Liver (tissue), 9 donors: ENCODE measurements around the gene RAB5B. TPM values are rescaled to one million over a fixed set of nuclear protein-coding genes. Genes with fewer than 3 reads are reported as not detected.

Experiments used
- DNase-seq: peaks from one replicate; pipeline ENCODE4 v3.0.0-alpha.2; 2017; ENCODE audit warnings: low spot score
- H3K27ac ChIP-seq, 2 donors: one replicate each; pipeline ENCODE4 v1.7.0; 2013; ENCODE audit warnings: inconsistent platforms in 2 of 2, low read length in 2 of 2, control low read depth in 1 of 2, low read depth in 1 of 2, mild to moderate bottlenecking in 1 of 2
- H3K27me3 ChIP-seq, 4 donors: one replicate each; pipeline versions ENCODE4 v1.6.1 to v1.7.0; 2013; ENCODE audit warnings: low read length in 3 of 4, inconsistent platforms in 1 of 4, mild to moderate bottlenecking in 1 of 4, moderate library complexity in 1 of 4; ENCODE audit not compliant: control insufficient read depth in 4 of 4, insufficient read depth in 4 of 4
- H3K36me3 ChIP-seq, 4 donors: one replicate each; pipeline versions ENCODE4 v1.6.1 to v1.7.0; 2013; ENCODE audit warnings: low read length in 3 of 4, mild to moderate bottlenecking in 3 of 4, low read depth in 1 of 4, moderate library complexity in 1 of 4; ENCODE audit not compliant: control insufficient read depth in 4 of 4, insufficient read depth in 3 of 4
- H3K4me1 ChIP-seq, 4 donors: one replicate each; pipeline versions ENCODE4 v1.6.1 to v1.7.0; 2013; ENCODE audit warnings: low read length in 3 of 4, mild to moderate bottlenecking in 3 of 4, moderate library complexity in 1 of 4; ENCODE audit not compliant: control insufficient read depth in 4 of 4, insufficient read depth in 4 of 4
- H3K4me3 ChIP-seq, 3 donors: one replicate each; pipeline versions ENCODE4 v1.6.1 to v1.7.0; 2013; ENCODE audit warnings: low read length in 3 of 3, control low read depth in 1 of 3, low read depth in 1 of 3, mild to moderate bottlenecking in 1 of 3
- H3K9ac ChIP-seq, 2 donors: one replicate each; pipeline ENCODE4 v1.7.0; 2013; ENCODE audit warnings: low read length in 2 of 2, mild to moderate bottlenecking in 2 of 2, moderate library complexity in 2 of 2, control low read depth in 1 of 2, low read depth in 1 of 2
- H3K9me3 ChIP-seq, 4 donors: one replicate each; pipeline versions ENCODE4 v1.6.1 to v1.7.0; 2013; ENCODE audit warnings: low read length in 3 of 4; ENCODE audit not compliant: control insufficient read depth in 4 of 4
- ATF3 ChIP-seq: IDR thresholded peaks from 2 replicates; pipeline ENCODE4 v1.6.1; 2016; ENCODE audit warnings: antibody characterized with exemption
- CTCF ChIP-seq: fragments of 150-350 bp; IDR thresholded peaks from 2 replicates; pipeline ENCODE4 v1.5.1; 2017; ENCODE audit warnings: improper control_type of control experiment, low read depth, low read length; ENCODE audit not compliant: missing input control
- EGR1 ChIP-seq, 2 donors: IDR thresholded peaks; 2 replicates each; pipeline ENCODE4 v1.6.1; 2016 to 2018; ENCODE audit warnings: antibody characterized with exemption in 2 of 2, low read depth in 2 of 2
- FOXA1 ChIP-seq: IDR thresholded peaks from 2 replicates; pipeline ENCODE4 v1.6.1; 2016; ENCODE audit warnings: antibody characterized with exemption
- FOXA2 ChIP-seq: IDR thresholded peaks from 2 replicates; pipeline ENCODE4 v1.6.1; 2016; ENCODE audit warnings: antibody characterized with exemption
- GABPA ChIP-seq, 2 donors: IDR thresholded peaks in 1 of 2; conservative IDR thresholded peaks in 1 of 2; 2 replicates each; pipeline ENCODE4 v1.6.1; 2016; ENCODE audit warnings: antibody characterized with exemption in 2 of 2, mild to moderate bottlenecking in 1 of 2, moderate library complexity in 1 of 2
- HNF4G ChIP-seq: IDR thresholded peaks from 2 replicates; pipeline ENCODE4 v1.6.1; 2016; ENCODE audit warnings: antibody characterized with exemption
- JUND ChIP-seq, 2 donors: IDR thresholded peaks; 2 replicates each; pipeline ENCODE4 v1.6.1; 2016; ENCODE audit warnings: antibody characterized with exemption in 2 of 2
- MAX ChIP-seq: IDR thresholded peaks from 2 replicates; pipeline ENCODE4 v1.6.1; 2016; ENCODE audit warnings: antibody characterized with exemption
- NR2F2 ChIP-seq: IDR thresholded peaks from 2 replicates; pipeline ENCODE4 v1.6.1; 2016; ENCODE audit warnings: antibody characterized with exemption
- RAD21 ChIP-seq, 2 donors: IDR thresholded peaks; 2 replicates each; pipeline ENCODE4 v1.6.1; 2016; ENCODE audit warnings: antibody characterized with exemption in 2 of 2, mild to moderate bottlenecking in 2 of 2
- RXRA ChIP-seq, 2 donors: IDR thresholded peaks; 2 replicates each; pipeline ENCODE4 v1.6.1; 2017 to 2018; ENCODE audit warnings: antibody characterized with exemption in 2 of 2, mild to moderate bottlenecking in 1 of 2
- SP1 ChIP-seq: IDR thresholded peaks from 2 replicates; pipeline ENCODE4 v1.6.1; 2018; ENCODE audit warnings: antibody characterized with exemption, mild to moderate bottlenecking
- TAF1 ChIP-seq: conservative IDR thresholded peaks from 2 replicates; pipeline ENCODE4 v1.6.1; 2016; ENCODE audit warnings: antibody characterized with exemption, mild to moderate bottlenecking
- YY1 ChIP-seq: IDR thresholded peaks from 2 replicates; pipeline ENCODE4 v1.6.1; 2016; ENCODE audit warnings: antibody characterized with exemption, mild to moderate bottlenecking
- ZBTB33 ChIP-seq: IDR thresholded peaks from 2 replicates; pipeline ENCODE4 v1.6.1; 2016; ENCODE audit warnings: antibody characterized with exemption
- WGBS: extraction: QIAGEN DNeasy Blood & Tissue Kit; methylation state at CpG from one replicate; pipeline ENCODE4 v1.1.7; 2013; 5-methylcytosine and 5-hydroxymethylcytosine counted together
- polyA plus RNA-seq, 2 donors: library from polyadenylated mRNA; stranded (reverse) in 1 of 2; unstranded in 1 of 2; fragments of 200-250 nt in 1 of 2; fragments of >200 nt in 1 of 2; fragmentation: Nextera tagmentation in 1 of 2; extraction: Ambion mirVana in 1 of 2; gene quantifications; one replicate each; pipeline versions ENCODE4 v1.2.1 to v1.2.3, GENCODE V29; 2013 to 2015
- total RNA-seq, 2 donors: library from RNA; depleted of rRNA; stranded (reverse); fragments of >200 nt; gene quantifications; one replicate each; pipeline ENCODE4 v1.2.3, GENCODE V29; 2014
- TF ChIP-seq, protein P1 (sequence below): IDR thresholded peaks from 2 replicates; pipeline ENCODE4 v1.6.1; 2016; ENCODE audit warnings: antibody characterized with exemption, mild to moderate bottlenecking
- donor health status: healthy.
- donor health status: healthy.
- donor health status: healthy.
- donor health status: healthy.
- donor health status: healthy.

RAB5B gene
- total and polyA plus RNA-seq, 4 donors: 20.7 to 44.0 (median 38.4) TPM

DNA sequence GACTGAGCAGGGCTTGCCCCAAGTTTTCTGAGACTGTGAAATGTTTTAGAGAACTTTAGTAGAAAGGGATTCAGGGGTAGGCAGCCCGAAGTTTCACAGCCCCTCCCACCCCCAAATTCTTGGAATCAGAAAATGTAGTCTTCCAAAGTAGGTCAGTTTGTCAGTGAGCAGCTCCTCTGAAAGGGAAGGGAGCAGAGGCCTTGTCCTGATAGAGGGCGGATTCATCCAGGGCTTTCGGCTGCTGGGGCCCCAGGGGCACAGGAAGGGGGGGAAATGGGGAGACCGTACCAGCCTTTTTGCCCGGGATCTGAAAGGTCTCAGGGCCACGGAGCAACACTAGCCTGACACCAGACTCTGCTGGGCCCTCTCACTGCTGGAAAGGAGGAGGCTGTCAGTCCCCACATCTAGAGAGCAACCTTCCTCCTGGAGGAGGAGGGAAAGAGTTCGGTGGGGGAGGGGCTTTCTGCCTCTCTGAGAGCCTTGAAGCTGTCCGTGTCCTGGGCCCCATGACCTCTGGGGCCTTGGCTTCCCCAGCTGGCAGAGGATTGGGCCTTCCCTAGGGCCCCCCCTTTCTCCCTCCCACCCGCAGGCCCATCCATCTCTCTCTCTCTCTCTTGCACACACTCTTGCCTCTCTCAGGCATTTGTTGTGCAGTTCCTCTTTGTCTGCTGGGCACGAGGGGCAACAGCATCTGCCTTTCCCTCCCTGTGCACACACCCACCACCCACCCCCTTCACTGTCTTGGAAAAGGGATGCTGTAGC lies 46.7 kb downstream of the RAB5B start, which contains the start of gene IKZF4:
IKZF4 (plus strand) TSS at position 621 of the 762 bp plus-strand sequence. CDS start 451 bp downstream, outside the sequence.
- Histone ChIP-seq H3K9ac (no peak within 1 kb of the TSS), H3K4me1 (no peaks in the 10 kb centered on the region)
- WGBS: 75% methylated on average over 10 of the region's 10 CpGs

DNA sequence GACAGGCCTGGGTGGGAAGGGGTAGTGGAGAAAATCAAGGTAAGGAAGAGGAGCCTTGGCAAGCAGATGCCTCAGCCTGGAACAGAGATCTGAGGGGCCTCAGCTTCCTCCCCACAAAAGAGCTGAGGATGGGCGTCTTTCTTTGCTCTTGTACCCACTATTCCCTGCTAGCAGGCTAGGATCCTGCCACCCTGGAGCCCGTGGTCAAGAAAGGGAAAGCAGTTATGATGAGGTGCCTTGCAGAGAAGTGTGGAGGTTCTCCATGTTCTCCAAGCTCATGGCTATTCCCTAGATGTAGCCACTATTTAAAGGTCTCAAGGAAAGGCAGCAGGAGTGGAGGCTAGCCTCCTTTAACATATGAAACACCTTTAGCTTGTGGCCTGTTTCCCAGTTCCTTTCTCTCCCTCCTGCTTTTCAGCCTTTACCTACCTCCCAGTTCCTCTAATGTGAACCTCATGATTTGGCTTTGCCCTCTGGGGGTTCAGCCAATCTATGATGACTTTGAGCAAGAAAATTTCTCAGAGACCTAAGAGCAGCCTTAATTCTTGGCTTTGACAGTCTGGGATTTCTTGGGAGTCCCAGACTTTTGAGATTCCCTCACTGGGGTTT lies 48.1 kb downstream of the RAB5B start:
- Histone ChIP-seq H3K9ac (no peak overlapping the region), H3K27ac (no peak overlapping the region), H3K9me3 (no peaks in the 10 kb centered on the region), H3K27me3 (no peaks in the 10 kb centered on the region), H3K4me1 (no peaks in the 10 kb centered on the region), H3K4me3 (no peak overlapping the region), H3K36me3 (no peaks in the 10 kb centered on the region)
- no peak for DNase-seq
- no peak for TF ChIP-seq RXRA (IDR thresholded peaks at IDR 0.05)
- TF ChIP-seq FOXA1: no peak
- no peak for TF ChIP-seq NR2F2
- TF ChIP-seq GABPA (IDR thresholded peaks at IDR 0.05 in 1 of 2, conservative IDR thresholded peaks at IDR 0.05 in 1 of 2): no peak
- TF ChIP-seq YY1: no peak
- no peak for TF ChIP-seq FOXA2
- 76% methylated on average over 2 of the region's 2 CpGs for WGBS

More for the DNA sequence above, 46.7 kb downstream of the RAB5B start, which contains the start of gene IKZF4:
- no peaks in the 10 kb centered on the region for H3K9me3 ChIP-seq
- TF ChIP-seq NR2F2 (peak; percentile 35), RXRA (IDR thresholded peaks at IDR 0.05) (peak; percentile 56), RAD21 (IDR thresholded peaks at IDR 0.05) (no peak)
- H3K4me3 ChIP-seq: no peak within 1 kb of the TSS
- peak within 1 kb of the TSS; percentile 20 to 45 for H3K27ac ChIP-seq
- H3K27me3 ChIP-seq: no peaks in the 10 kb centered on the region
- DNase-seq: peak; percentile 47
- no peaks in the 10 kb centered on the region for H3K36me3 ChIP-seq

GRCh38 chr12:56028511-56029165 lies 54.8 kb downstream of the RAB5B start:
- no peaks in the 10 kb centered on the region for H3K9me3 ChIP-seq
- no peak overlapping the region for H3K9ac ChIP-seq
- WGBS: 71% methylated on average over 5 of the region's 5 CpGs
- H3K27ac ChIP-seq: peak overlapping the region in 1 of 2 donors; percentile 52
- no peaks in the 10 kb centered on the region for H3K27me3 ChIP-seq
- peaks cover 0 to 15% (median 12%) of the 10 kb centered on the region in 4 donors for H3K4me1 ChIP-seq
- no peak for DNase-seq
- TF ChIP-seq ZBTB33 (no peak), SP1 (no peak), HNF4G (no peak), JUND (IDR thresholded peaks at IDR 0.05) (no peak), YY1 (no peak), NR2F2 (no peak), FOXA2 (no peak), GABPA (IDR thresholded peaks at IDR 0.05 in 1 of 2, conservative IDR thresholded peaks at IDR 0.05 in 1 of 2) (no peak), TAF1 (no peak), MAX (no peak), EGR1 (IDR thresholded peaks at IDR 0.05; ENCODE audit: low read depth in 2 of 2) (no peak), RXRA (IDR thresholded peaks at IDR 0.05) (no peak), CTCF (no peak), ATF3 (no peak), FOXA1 (no peak), RAD21 (IDR thresholded peaks at IDR 0.05) (no peak)
- TF ChIP-seq, protein P1, sequence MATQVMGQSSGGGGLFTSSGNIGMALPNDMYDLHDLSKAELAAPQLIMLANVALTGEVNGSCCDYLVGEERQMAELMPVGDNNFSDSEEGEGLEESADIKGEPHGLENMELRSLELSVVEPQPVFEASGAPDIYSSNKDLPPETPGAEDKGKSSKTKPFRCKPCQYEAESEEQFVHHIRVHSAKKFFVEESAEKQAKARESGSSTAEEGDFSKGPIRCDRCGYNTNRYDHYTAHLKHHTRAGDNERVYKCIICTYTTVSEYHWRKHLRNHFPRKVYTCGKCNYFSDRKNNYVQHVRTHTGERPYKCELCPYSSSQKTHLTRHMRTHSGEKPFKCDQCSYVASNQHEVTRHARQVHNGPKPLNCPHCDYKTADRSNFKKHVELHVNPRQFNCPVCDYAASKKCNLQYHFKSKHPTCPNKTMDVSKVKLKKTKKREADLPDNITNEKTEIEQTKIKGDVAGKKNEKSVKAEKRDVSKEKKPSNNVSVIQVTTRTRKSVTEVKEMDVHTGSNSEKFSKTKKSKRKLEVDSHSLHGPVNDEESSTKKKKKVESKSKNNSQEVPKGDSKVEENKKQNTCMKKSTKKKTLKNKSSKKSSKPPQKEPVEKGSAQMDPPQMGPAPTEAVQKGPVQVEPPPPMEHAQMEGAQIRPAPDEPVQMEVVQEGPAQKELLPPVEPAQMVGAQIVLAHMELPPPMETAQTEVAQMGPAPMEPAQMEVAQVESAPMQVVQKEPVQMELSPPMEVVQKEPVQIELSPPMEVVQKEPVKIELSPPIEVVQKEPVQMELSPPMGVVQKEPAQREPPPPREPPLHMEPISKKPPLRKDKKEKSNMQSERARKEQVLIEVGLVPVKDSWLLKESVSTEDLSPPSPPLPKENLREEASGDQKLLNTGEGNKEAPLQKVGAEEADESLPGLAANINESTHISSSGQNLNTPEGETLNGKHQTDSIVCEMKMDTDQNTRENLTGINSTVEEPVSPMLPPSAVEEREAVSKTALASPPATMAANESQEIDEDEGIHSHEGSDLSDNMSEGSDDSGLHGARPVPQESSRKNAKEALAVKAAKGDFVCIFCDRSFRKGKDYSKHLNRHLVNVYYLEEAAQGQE: no peak
- peaks cover 0 to 8% (median 0%) of the 10 kb centered on the region in 4 donors for H3K36me3 ChIP-seq
- H3K4me3 ChIP-seq: no peak overlapping the region
